Liver (tissue), 9 donors: Measurements from ENCODE around the gene ASPDH. TPM values are rescaled to one million over a fixed set of nuclear protein-coding genes. Genes with fewer than 3 reads are reported as not detected.

ENCODE experiments used
- DNase-seq: peaks from one replicate; pipeline ENCODE4 v3.0.0-alpha.2; 2017; ENCODE audit warnings: low spot score
- H3K27ac ChIP-seq, 2 donors: one replicate each; pipeline ENCODE4 v1.7.0; 2013; ENCODE audit warnings: inconsistent platforms in 2 of 2, low read length in 2 of 2, control low read depth in 1 of 2, low read depth in 1 of 2, mild to moderate bottlenecking in 1 of 2
- H3K27me3 ChIP-seq, 4 donors: one replicate each; pipeline versions ENCODE4 v1.6.1 to v1.7.0; 2013; ENCODE audit warnings: low read length in 3 of 4, inconsistent platforms in 1 of 4, mild to moderate bottlenecking in 1 of 4, moderate library complexity in 1 of 4; ENCODE audit not compliant: control insufficient read depth in 4 of 4, insufficient read depth in 4 of 4
- H3K36me3 ChIP-seq, 4 donors: one replicate each; pipeline versions ENCODE4 v1.6.1 to v1.7.0; 2013; ENCODE audit warnings: low read length in 3 of 4, mild to moderate bottlenecking in 3 of 4, low read depth in 1 of 4, moderate library complexity in 1 of 4; ENCODE audit not compliant: control insufficient read depth in 4 of 4, insufficient read depth in 3 of 4
- H3K4me1 ChIP-seq, 4 donors: one replicate each; pipeline versions ENCODE4 v1.6.1 to v1.7.0; 2013; ENCODE audit warnings: low read length in 3 of 4, mild to moderate bottlenecking in 3 of 4, moderate library complexity in 1 of 4; ENCODE audit not compliant: control insufficient read depth in 4 of 4, insufficient read depth in 4 of 4
- H3K4me3 ChIP-seq, 3 donors: one replicate each; pipeline versions ENCODE4 v1.6.1 to v1.7.0; 2013; ENCODE audit warnings: low read length in 3 of 3, control low read depth in 1 of 3, low read depth in 1 of 3, mild to moderate bottlenecking in 1 of 3
- H3K9ac ChIP-seq, 2 donors: one replicate each; pipeline ENCODE4 v1.7.0; 2013; ENCODE audit warnings: low read length in 2 of 2, mild to moderate bottlenecking in 2 of 2, moderate library complexity in 2 of 2, control low read depth in 1 of 2, low read depth in 1 of 2
- H3K9me3 ChIP-seq, 4 donors: one replicate each; pipeline versions ENCODE4 v1.6.1 to v1.7.0; 2013; ENCODE audit warnings: low read length in 3 of 4; ENCODE audit not compliant: control insufficient read depth in 4 of 4
- FOXA2 ChIP-seq: IDR thresholded peaks from 2 replicates; pipeline ENCODE4 v1.6.1; 2016; ENCODE audit warnings: antibody characterized with exemption
- HNF4A ChIP-seq, 2 donors: conservative IDR thresholded peaks; 2 replicates each; pipeline ENCODE4 v1.6.1; 2016; ENCODE audit warnings: antibody characterized with exemption in 2 of 2, mild to moderate bottlenecking in 2 of 2
- HNF4G ChIP-seq: IDR thresholded peaks from 2 replicates; pipeline ENCODE4 v1.6.1; 2016; ENCODE audit warnings: antibody characterized with exemption
- NR2F2 ChIP-seq: IDR thresholded peaks from 2 replicates; pipeline ENCODE4 v1.6.1; 2016; ENCODE audit warnings: antibody characterized with exemption
- RAD21 ChIP-seq, 2 donors: IDR thresholded peaks; 2 replicates each; pipeline ENCODE4 v1.6.1; 2016; ENCODE audit warnings: antibody characterized with exemption in 2 of 2, mild to moderate bottlenecking in 2 of 2
- SP1 ChIP-seq: IDR thresholded peaks from 2 replicates; pipeline ENCODE4 v1.6.1; 2018; ENCODE audit warnings: antibody characterized with exemption, mild to moderate bottlenecking
- WGBS: extraction: QIAGEN DNeasy Blood & Tissue Kit; methylation state at CpG from one replicate; pipeline ENCODE4 v1.1.7; 2013; 5-methylcytosine and 5-hydroxymethylcytosine counted together
- polyA plus RNA-seq, 2 donors: library from polyadenylated mRNA; stranded (reverse) in 1 of 2; unstranded in 1 of 2; fragments of 200-250 nt in 1 of 2; fragments of >200 nt in 1 of 2; fragmentation: Nextera tagmentation in 1 of 2; extraction: Ambion mirVana in 1 of 2; gene quantifications; one replicate each; pipeline versions ENCODE4 v1.2.1 to v1.2.3, GENCODE V29; 2013 to 2015
- total RNA-seq, 2 donors: library from RNA; depleted of rRNA; stranded (reverse); fragments of >200 nt; gene quantifications; one replicate each; pipeline ENCODE4 v1.2.3, GENCODE V29; 2014
- TF ChIP-seq, protein P1 (sequence below): IDR thresholded peaks from 2 replicates; pipeline ENCODE4 v1.6.1; 2016; ENCODE audit warnings: antibody characterized with exemption
- donor health status: healthy.
- donor health status: healthy.
- donor health status: healthy.
- donor health status: healthy.
- donor health status: healthy.

ASPDH gene
- total and polyA plus RNA-seq, 4 donors, result 7.3 to 82.0 (median 37.1) TPM

- Histone ChIP-seq H3K9me3 (no peaks in the 10 kb centered on the region), H3K4me3 (no peak overlapping the region), H3K36me3 (no peaks in the 10 kb centered on the region), H3K4me1 (no peaks in the 10 kb centered on the region), H3K9ac (no peak overlapping the region), H3K27ac (no peak overlapping the region), H3K27me3 (no peaks in the 10 kb centered on the region)
- no peak for DNase-seq
- TF ChIP-seq HNF4G (no peak), FOXA2 (no peak)
- WGBS, result 72% methylated on average over 29 of the region's 29 CpGs
Measured at GRCh38 chr19:50465986-50466705, 47.6 kb downstream of the ASPDH start.

DNA sequence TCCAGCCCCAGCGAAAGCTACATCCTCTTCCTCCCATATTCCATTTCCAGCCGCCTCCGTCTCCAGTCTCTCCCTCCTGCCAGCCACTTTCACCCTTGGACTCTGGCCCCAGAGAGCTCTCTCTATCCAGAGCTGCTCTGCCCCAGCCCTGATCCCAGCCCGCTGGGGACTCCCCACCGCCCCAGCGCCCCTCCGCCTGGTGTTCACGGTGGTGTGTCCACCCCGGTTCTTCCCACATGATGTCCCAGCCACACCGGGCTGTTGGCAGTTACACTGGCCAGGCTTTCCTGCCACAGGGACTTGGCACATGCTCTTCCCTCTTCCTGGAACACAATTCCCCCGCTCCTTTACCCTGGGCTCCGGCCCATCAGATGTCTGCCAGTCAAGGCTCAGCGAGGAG lies 48.7 kb downstream of the ASPDH start:
- Histone ChIP-seq H3K9me3 (no peaks in the 10 kb centered on the region), H3K36me3 (no peaks in the 10 kb centered on the region), H3K4me1 (no peaks in the 10 kb centered on the region), H3K27ac (no peak overlapping the region), H3K27me3 (no peaks in the 10 kb centered on the region), H3K4me3 (no peak overlapping the region), H3K9ac (no peak overlapping the region)
- TF ChIP-seq HNF4A (conservative IDR thresholded peaks at IDR 0.05) (peak in 1 of 2 donors; percentile 32), SP1 (peak; percentile 14), RAD21 (IDR thresholded peaks at IDR 0.05) (no peak)
- WGBS, result 46% methylated on average over 13 of the region's 13 CpGs
- no peak for DNase-seq

DNA sequence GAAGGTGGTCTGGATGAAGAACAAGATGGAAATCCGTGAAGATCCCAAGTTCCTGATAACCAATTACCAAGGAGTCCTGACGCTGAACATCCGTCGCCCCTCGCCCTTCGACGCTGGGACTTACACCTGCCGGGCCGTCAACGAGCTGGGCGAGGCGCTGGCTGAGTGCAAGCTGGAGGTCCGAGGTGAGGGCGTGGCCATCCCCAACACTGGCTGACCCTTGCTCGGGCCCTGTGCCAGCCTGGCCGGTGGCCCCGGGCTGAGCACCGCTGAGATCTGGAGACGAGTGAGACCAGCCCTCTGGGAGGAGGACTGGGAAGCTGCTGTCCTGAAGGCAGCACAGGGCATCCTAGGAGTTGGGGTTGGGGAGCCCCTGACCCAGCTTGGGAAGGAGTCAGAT lies 49.4 kb downstream of the ASPDH start:
- no peak for TF ChIP-seq SP1
- TF ChIP-seq, protein P1, sequence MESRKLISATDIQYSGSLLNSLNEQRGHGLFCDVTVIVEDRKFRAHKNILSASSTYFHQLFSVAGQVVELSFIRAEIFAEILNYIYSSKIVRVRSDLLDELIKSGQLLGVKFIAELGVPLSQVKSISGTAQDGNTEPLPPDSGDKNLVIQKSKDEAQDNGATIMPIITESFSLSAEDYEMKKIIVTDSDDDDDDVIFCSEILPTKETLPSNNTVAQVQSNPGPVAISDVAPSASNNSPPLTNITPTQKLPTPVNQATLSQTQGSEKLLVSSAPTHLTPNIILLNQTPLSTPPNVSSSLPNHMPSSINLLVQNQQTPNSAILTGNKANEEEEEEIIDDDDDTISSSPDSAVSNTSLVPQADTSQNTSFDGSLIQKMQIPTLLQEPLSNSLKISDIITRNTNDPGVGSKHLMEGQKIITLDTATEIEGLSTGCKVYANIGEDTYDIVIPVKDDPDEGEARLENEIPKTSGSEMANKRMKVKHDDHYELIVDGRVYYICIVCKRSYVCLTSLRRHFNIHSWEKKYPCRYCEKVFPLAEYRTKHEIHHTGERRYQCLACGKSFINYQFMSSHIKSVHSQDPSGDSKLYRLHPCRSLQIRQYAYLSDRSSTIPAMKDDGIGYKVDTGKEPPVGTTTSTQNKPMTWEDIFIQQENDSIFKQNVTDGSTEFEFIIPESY, result no peak
- Histone ChIP-seq H3K27ac (no peak overlapping the region), H3K9ac (no peak overlapping the region), H3K4me1 (no peaks in the 10 kb centered on the region), H3K27me3 (no peaks in the 10 kb centered on the region), H3K36me3 (no peaks in the 10 kb centered on the region), H3K4me3 (no peak overlapping the region), H3K9me3 (no peaks in the 10 kb centered on the region)
- WGBS, result 69% methylated on average over 19 of the region's 19 CpGs
- no peak for DNase-seq

DNA sequence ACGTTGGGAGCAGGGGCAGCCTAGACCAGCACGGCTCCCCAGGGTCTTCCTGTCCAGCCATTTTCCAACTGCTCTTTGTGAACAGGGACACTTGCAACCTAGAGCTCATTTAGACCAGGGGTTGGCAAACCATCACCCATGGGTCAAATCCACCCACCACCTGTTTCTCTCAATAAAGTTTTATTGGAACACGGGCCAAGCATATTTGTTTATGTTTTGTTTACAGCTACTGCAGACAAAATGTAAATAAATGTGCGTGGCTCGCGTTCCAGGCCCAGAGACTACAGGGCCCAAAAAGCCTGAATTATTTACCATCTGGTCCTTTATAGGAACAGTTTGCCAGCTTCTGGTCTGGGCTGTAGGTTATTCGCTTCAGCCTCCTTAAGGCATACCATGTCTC lies 50.7 kb downstream of the ASPDH start:
- Histone ChIP-seq H3K9me3 (no peaks in the 10 kb centered on the region), H3K27me3 (peaks cover 0 to 2% (median 0%) of the 10 kb centered on the region in 4 donors), H3K4me3 (no peak overlapping the region), H3K4me1 (no peaks in the 10 kb centered on the region), H3K36me3 (no peaks in the 10 kb centered on the region), H3K9ac (no peak overlapping the region), H3K27ac (no peak overlapping the region)
- WGBS, result 81% methylated on average over 7 of the region's 7 CpGs
- no peak for TF ChIP-seq HNF4G
- TF ChIP-seq SP1, result no peak
- TF ChIP-seq NR2F2, result no peak
- no peak for DNase-seq

Other genes with a start within 250 kb of the ASPDH start
- gene KCNC3, start 184.5 kb downstream of the ASPDH start, total RNA-seq, result 1 to 10 TPM in 1 of 2 donors, under 1 TPM in 1; 0.84 to 1.4 TPM
- gene KCNC3, start 184.5 kb downstream of the ASPDH start, polyA plus RNA-seq, result 1 to 10 TPM in 1 of 2 donors, under 1 TPM in 1; 0.56 to 1.6 TPM
- gene NAPSA, start 148.3 kb downstream of the ASPDH start, total RNA-seq, result under 1 TPM; 0.28 to 0.59 TPM
- under 1 TPM; 0.50 to 0.74 TPM for gene NAPSA, start 148.3 kb downstream of the ASPDH start, polyA plus RNA-seq
- gene NR1H2, start 137.5 kb downstream of the ASPDH start, total RNA-seq, result 10 to 100 TPM; 30.8 to 58.1 TPM
- 10 to 100 TPM; 30.4 to 36.6 TPM for gene NR1H2, start 137.5 kb downstream of the ASPDH start, polyA plus RNA-seq
- gene POLD1, start 129.6 kb downstream of the ASPDH start, total RNA-seq, result 10 to 100 TPM in 1 of 2 donors, 1 to 10 TPM in 1; 7.5 to 57.1 TPM
- 1 to 10 TPM; 8.0 to 8.5 TPM for gene POLD1, start 129.6 kb downstream of the ASPDH start, polyA plus RNA-seq
- 1 to 10 TPM in 1 of 2 donors, under 1 TPM in 1; 0.50 to 5.0 TPM for gene SPIB, start 95.0 kb downstream of the ASPDH start, total RNA-seq
- under 1 TPM; 0.09 to 0.21 TPM for gene SPIB, start 95.0 kb downstream of the ASPDH start, polyA plus RNA-seq
- gene MYBPC2, start 81.0 kb downstream of the ASPDH start, total RNA-seq, result under 1 TPM in 1 of 2 donors, not detected in 1; under 0.01 TPM
- gene MYBPC2, start 81.0 kb downstream of the ASPDH start, polyA plus RNA-seq, result not detected
- gene EMC10, start 37.4 kb downstream of the ASPDH start, total RNA-seq, result 10 to 100 TPM; 33.5 to 47.5 TPM
- 100 to 1,000 TPM in 1 of 2 donors, 10 to 100 TPM in 1; 17.1 to 132 TPM for gene EMC10, start 37.4 kb downstream of the ASPDH start, polyA plus RNA-seq
- under 1 TPM; 0.42 to 0.70 TPM for gene GARIN5A, start 37.1 kb downstream of the ASPDH start, total RNA-seq
- gene GARIN5A, start 37.1 kb downstream of the ASPDH start, polyA plus RNA-seq, result 1 to 10 TPM; 1.5 to 1.7 TPM
- 1 to 10 TPM; 6.6 to 9.8 TPM for gene JOSD2, start 2.7 kb downstream of the ASPDH start, total RNA-seq
- 10 to 100 TPM; 30.2 to 32.9 TPM for gene JOSD2, start 2.7 kb downstream of the ASPDH start, polyA plus RNA-seq
- 1 to 10 TPM; 1.0 to 1.1 TPM for gene LRRC4B, start 54.5 kb upstream of the ASPDH start, total RNA-seq
- under 1 TPM; 0.11 to 0.58 TPM for gene LRRC4B, start 54.5 kb upstream of the ASPDH start, polyA plus RNA-seq
- not detected for gene SYT3, start 126.0 kb upstream of the ASPDH start, total RNA-seq
- gene SYT3, start 126.0 kb upstream of the ASPDH start, polyA plus RNA-seq, result not detected
- not detected for gene C19orf81, start 135.5 kb upstream of the ASPDH start, total RNA-seq
- gene C19orf81, start 135.5 kb upstream of the ASPDH start, polyA plus RNA-seq, result not detected
- gene SHANK1, start 205.9 kb upstream of the ASPDH start, total RNA-seq, result under 1 TPM; 0.17 to 0.28 TPM
- gene SHANK1, start 205.9 kb upstream of the ASPDH start, polyA plus RNA-seq, result under 1 TPM in 1 of 2 donors, not detected in 1; 0.06 TPM
- gene CLEC11A, start 209.5 kb upstream of the ASPDH start, total RNA-seq, result 10 to 100 TPM in 1 of 2 donors, 1 to 10 TPM in 1; 2.6 to 11.0 TPM
- 1 to 10 TPM; 2.4 to 8.5 TPM for gene CLEC11A, start 209.5 kb upstream of the ASPDH start, polyA plus RNA-seq